Keratinocyte (primary cell): ENCODE data around the gene BAZ1A. TPM values are rescaled to one million over a fixed set of nuclear protein-coding genes. Genes with fewer than 3 reads are reported as not detected.

Experiments used
- DNase-seq: peaks from one replicate; pipeline ENCODE4 v3.0.0-alpha.2; 2011; ENCODE audit warnings: low read depth, missing footprints, low spot score
- FAIRE-seq: peaks from 2 replicates; lab custom pipeline; 2011; peaks lifted over from hg19 to GRCh38; lab: Jason Lieb, UNC
- H2AFZ ChIP-seq: 2 replicates; pipeline ENCODE4 v1.6.0; 2012; ENCODE audit warnings: low read length, control low read depth, inconsistent platforms; ENCODE audit not compliant: control insufficient read depth
- H3K27ac ChIP-seq: 2 replicates; pipeline ENCODE4 v1.5.1; 2011; ENCODE audit warnings: low read length; ENCODE audit not compliant: control insufficient read depth, insufficient read depth
- H3K27me3 ChIP-seq: 3 replicates; pipeline ENCODE4 v1.6.0; 2011; ENCODE audit warnings: low read length; ENCODE audit not compliant: control insufficient read depth, insufficient read depth; ENCODE audit errors: extremely low read depth
- H3K36me3 ChIP-seq, 2 experiments: 2 replicates in 1 of 2; 3 replicates in 1 of 2; pipeline ENCODE4 v1.5.1; 2011; ENCODE audit warnings: low read length in 2 of 2, mild to moderate bottlenecking in 1 of 2; ENCODE audit not compliant: control insufficient read depth in 2 of 2, insufficient read depth in 2 of 2; ENCODE audit errors: extremely low read depth in 1 of 2
- H3K4me1 ChIP-seq: 3 replicates; pipeline ENCODE4 v1.5.1; 2011; ENCODE audit warnings: low read length; ENCODE audit not compliant: control insufficient read depth, insufficient read depth; ENCODE audit errors: extremely low read depth
- H3K4me2 ChIP-seq: 3 replicates; pipeline ENCODE4 v1.6.0; 2011; ENCODE audit warnings: low read depth, low read length; ENCODE audit not compliant: control insufficient read depth, insufficient read depth; ENCODE audit errors: extremely low read depth
- H3K4me3 ChIP-seq, 3 experiments: fragments of 200-600 bp in 1 of 3; sonication (generic) in 1 of 3; 2 replicates in 2 of 3; 3 replicates in 1 of 3; pipeline ENCODE4 v1.5.1; 2011 to 2016; ENCODE audit warnings: low read length in 3 of 3, mild to moderate bottlenecking in 3 of 3, control low read depth in 2 of 3, inconsistent platforms in 1 of 3, low read depth in 1 of 3, mixed read lengths in 1 of 3, mixed run types in 1 of 3, moderate library complexity in 1 of 3; ENCODE audit not compliant: control insufficient read depth in 2 of 3, insufficient read depth in 2 of 3; ENCODE audit errors: extremely low read depth in 1 of 3
- H3K79me2 ChIP-seq: 2 replicates; pipeline ENCODE4 v1.6.0; 2012; ENCODE audit warnings: low read length; ENCODE audit not compliant: control insufficient read depth, insufficient read depth
- H3K9ac ChIP-seq: 3 replicates; pipeline ENCODE4 v1.6.0; 2011; ENCODE audit warnings: low read length; ENCODE audit not compliant: control insufficient read depth, insufficient read depth; ENCODE audit errors: extremely low read depth
- H3K9me1 ChIP-seq: 3 replicates; pipeline ENCODE4 v1.6.0; 2011; ENCODE audit warnings: low read length; ENCODE audit not compliant: control insufficient read depth, insufficient read depth; ENCODE audit errors: extremely low read depth
- H3K9me3 ChIP-seq: 2 replicates; pipeline ENCODE4 v1.5.1; 2012; ENCODE audit warnings: low read depth, low read length; ENCODE audit not compliant: control insufficient read depth
- H4K20me1 ChIP-seq: 3 replicates; pipeline ENCODE4 v1.6.0; 2011; ENCODE audit warnings: low read length; ENCODE audit not compliant: control insufficient read depth, insufficient read depth; ENCODE audit errors: extremely low read depth
- EZH2 ChIP-seq: IDR thresholded peaks from one replicate; pipeline ENCODE4 v1.6.1; 2012; ENCODE audit warnings: inconsistent platforms, mild to moderate bottlenecking, low read length, moderate library complexity
- dilution Hi-C: fragments of 300-500 bp; cut with MboI; formaldehyde crosslinking; loops from one replicate; pipeline ENCODE4 v1.7.0; 2020; ENCODE audit warnings: low sequenced_read_pairs; ENCODE audit not compliant: extremely low pct_ligation_motif_present
- polyA plus RNA-seq, 5 experiments: library from polyadenylated mRNA; depleted of rRNA in 3 of 5; stranded (reverse) in 3 of 5; stranded (forward) in 1 of 5; unstranded in 1 of 5; fragments of >200 nt; gene quantifications; 1 replicate in 1 of 5; 2 replicates in 3 of 5; 3 replicates in 1 of 5; pipeline versions ENCODE4 v1.2.1 to v1.2.3, GENCODE V29; 2011 to 2012; ENCODE audit warnings: missing spikeins in 2 of 5, low read depth in 1 of 5, low replicate concordance in 1 of 5
- TF ChIP-seq, protein P1 (sequence below), 3 experiments: IDR thresholded peaks in 1 of 3; conservative IDR thresholded peaks in 1 of 3; optimal IDR thresholded peaks in 1 of 3; 2 replicates in 2 of 3; 3 replicates in 1 of 3; pipeline versions ENCODE3 to v1.5.1; 2011; ENCODE audit warnings: low read length in 3 of 3, mild to moderate bottlenecking in 3 of 3, moderate library complexity in 2 of 3, control low read depth in 1 of 3, inconsistent platforms in 1 of 3; ENCODE audit not compliant: insufficient read depth in 2 of 3; ENCODE audit errors: extremely low read depth in 1 of 3

The BAZ1A gene
- polyA plus RNA-seq, 1 donor (not counting 4 experiments of a cell fraction or from before 2014, with no cell fraction given) = 52.0 TPM

DNA sequence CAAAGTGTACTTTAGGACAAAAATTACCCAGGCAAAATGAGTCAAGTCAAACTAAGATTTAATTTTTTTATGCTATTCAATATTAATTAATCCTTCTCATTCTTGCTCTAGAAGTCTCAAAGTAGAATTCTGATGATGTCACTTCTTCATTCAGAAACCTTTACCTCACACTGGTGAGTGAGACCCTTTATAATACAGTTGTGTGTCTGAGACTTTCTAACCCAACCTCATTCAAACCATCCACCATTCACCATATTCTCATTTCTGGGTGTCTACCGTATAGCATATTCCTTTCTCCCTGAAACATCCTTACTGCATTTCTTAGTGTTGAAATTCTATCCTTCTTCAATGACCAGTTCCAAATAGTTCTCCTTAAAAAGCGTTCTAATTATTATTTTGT is 119.9 kb downstream of the BAZ1A start:
- H3K36me3 ChIP-seq = peaks cover 7% of the 10 kb centered on the region in 2 experiments
- dilution Hi-C loops = no loop called here

DNA sequence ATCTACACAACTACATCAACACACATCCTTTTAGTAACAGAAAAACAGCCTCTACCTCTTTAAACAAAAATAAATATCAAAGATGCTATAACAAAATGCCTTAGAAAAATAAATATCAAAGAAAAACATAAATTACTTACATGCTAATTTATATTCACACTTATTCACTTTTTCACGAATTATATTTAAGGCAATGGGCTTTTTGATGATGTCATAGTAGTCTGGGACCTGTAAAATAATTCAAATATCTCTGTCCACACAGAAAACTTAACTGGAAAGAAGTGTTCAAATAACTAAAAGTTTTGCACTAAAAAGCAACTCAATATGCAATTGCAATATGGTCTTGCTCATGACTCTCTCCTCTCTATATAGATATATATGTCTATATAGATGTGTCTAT is 120.5 kb downstream of the BAZ1A start:
- no peak for DNase-seq
- no peaks in the 10 kb centered on the region for H3K9me1 ChIP-seq
- H3K4me3 ChIP-seq = no peak overlapping the region
- no peaks in the 10 kb centered on the region for H3K27me3 ChIP-seq
- dilution Hi-C loops = no loop called here
- H2AFZ ChIP-seq = no peak overlapping the region
- H3K9ac ChIP-seq = no peak overlapping the region
- no peaks in the 10 kb centered on the region for H3K79me2 ChIP-seq
- peaks cover 5 to 7% of the 10 kb centered on the region in 2 experiments for H3K36me3 ChIP-seq
- TF ChIP-seq EZH2 = no peak
- TF ChIP-seq, protein P1, sequence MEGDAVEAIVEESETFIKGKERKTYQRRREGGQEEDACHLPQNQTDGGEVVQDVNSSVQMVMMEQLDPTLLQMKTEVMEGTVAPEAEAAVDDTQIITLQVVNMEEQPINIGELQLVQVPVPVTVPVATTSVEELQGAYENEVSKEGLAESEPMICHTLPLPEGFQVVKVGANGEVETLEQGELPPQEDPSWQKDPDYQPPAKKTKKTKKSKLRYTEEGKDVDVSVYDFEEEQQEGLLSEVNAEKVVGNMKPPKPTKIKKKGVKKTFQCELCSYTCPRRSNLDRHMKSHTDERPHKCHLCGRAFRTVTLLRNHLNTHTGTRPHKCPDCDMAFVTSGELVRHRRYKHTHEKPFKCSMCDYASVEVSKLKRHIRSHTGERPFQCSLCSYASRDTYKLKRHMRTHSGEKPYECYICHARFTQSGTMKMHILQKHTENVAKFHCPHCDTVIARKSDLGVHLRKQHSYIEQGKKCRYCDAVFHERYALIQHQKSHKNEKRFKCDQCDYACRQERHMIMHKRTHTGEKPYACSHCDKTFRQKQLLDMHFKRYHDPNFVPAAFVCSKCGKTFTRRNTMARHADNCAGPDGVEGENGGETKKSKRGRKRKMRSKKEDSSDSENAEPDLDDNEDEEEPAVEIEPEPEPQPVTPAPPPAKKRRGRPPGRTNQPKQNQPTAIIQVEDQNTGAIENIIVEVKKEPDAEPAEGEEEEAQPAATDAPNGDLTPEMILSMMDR (optimal IDR thresholded peaks at IDR 0.05 in 1 of 3, IDR thresholded peaks at IDR 0.05 in 1 of 3, conservative IDR thresholded peaks at IDR 0.05 in 1 of 3; ENCODE audit: extremely low read depth in 1 of 3, insufficient read depth in 2 of 3, low read length in 3 of 3) = no peak
- no peak overlapping the region for H3K4me2 ChIP-seq
- H3K4me1 ChIP-seq = no peaks in the 10 kb centered on the region
- no peak overlapping the region for H3K27ac ChIP-seq
- no peaks in the 10 kb centered on the region for H4K20me1 ChIP-seq
- no peak for FAIRE-seq
- H3K9me3 ChIP-seq = no peaks in the 10 kb centered on the region

More for the DNA sequence above, 119.9 kb downstream of the BAZ1A start:
- H3K4me2 ChIP-seq = no peak overlapping the region
- H3K9me3 ChIP-seq = no peaks in the 10 kb centered on the region
- H3K9me1 ChIP-seq = no peaks in the 10 kb centered on the region
- TF ChIP-seq, protein P1 (optimal IDR thresholded peaks at IDR 0.05 in 1 of 3, IDR thresholded peaks at IDR 0.05 in 1 of 3, conservative IDR thresholded peaks at IDR 0.05 in 1 of 3; ENCODE audit: extremely low read depth in 1 of 3, insufficient read depth in 2 of 3, low read length in 3 of 3) = no peak
- TF ChIP-seq EZH2 = no peak
- H4K20me1 ChIP-seq = no peaks in the 10 kb centered on the region
- H3K27ac ChIP-seq = no peak overlapping the region
- no peak for FAIRE-seq
- no peaks in the 10 kb centered on the region for H3K4me1 ChIP-seq
- H3K27me3 ChIP-seq = no peaks in the 10 kb centered on the region
- H2AFZ ChIP-seq = no peak overlapping the region
- DNase-seq = no peak
- H3K79me2 ChIP-seq = no peaks in the 10 kb centered on the region
- H3K4me3 ChIP-seq = no peak overlapping the region
- H3K9ac ChIP-seq = no peak overlapping the region
